HepG2 (cell line): ENCODE data around the gene PHB1. TPM values are rescaled to one million over a fixed set of nuclear protein-coding genes. Genes with fewer than 3 reads are reported as not detected.
A peak's percentile ranks its signal among the peaks of the same experiment; 100 is the strongest.

Source experiments
- BHLHE40 ChIP-seq: IDR thresholded peaks from 2 replicates; pipeline ENCODE4 v1.6.1; 2011; ENCODE audit warnings: low read length, improper control_type of control experiment
- CBX2 ChIP-seq, 2 experiments: fragments of 200-600 bp in 1 of 2; sonication (generic); formaldehyde crosslinking in 1 of 2; IDR thresholded peaks; 2 replicates each; pipeline versions ENCODE4 v1.7.0 to v1.8.1; 2018 to 2022; ENCODE audit warnings: low read depth in 2 of 2, low read length in 1 of 2, mild to moderate bottlenecking in 1 of 2, missing genetic modification reagents in 1 of 2
- CC2D1A ChIP-seq: sonication (generic); formaldehyde crosslinking; IDR thresholded peaks from 2 replicates; pipeline ENCODE4 v1.8.1; 2023; ENCODE audit warnings: mild to moderate bottlenecking, missing genetic modification reagents
- CREBL2 ChIP-seq: sonication (generic); formaldehyde crosslinking; IDR thresholded peaks from 2 replicates; pipeline ENCODE4 v1.8.1; 2023; ENCODE audit warnings: missing genetic modification reagents, mild to moderate bottlenecking, borderline replicate concordance
- FOXJ3 ChIP-seq: sonication (generic); formaldehyde crosslinking; IDR thresholded peaks from 2 replicates; pipeline ENCODE4 v1.4.0; 2020; ENCODE audit warnings: missing genetic modification reagents, mild to moderate bottlenecking, borderline replicate concordance
- KDM2A ChIP-seq: sonication (generic); formaldehyde crosslinking; IDR thresholded peaks from 2 replicates; pipeline ENCODE4 v1.4.0; 2020; ENCODE audit warnings: low read depth, missing genetic modification reagents, borderline replicate concordance
- KLF13 ChIP-seq: sonication (generic); formaldehyde crosslinking; IDR thresholded peaks from 2 replicates; pipeline ENCODE4 v1.4.0; 2020; ENCODE audit warnings: mild to moderate bottlenecking, missing genetic modification reagents
- MXD3 ChIP-seq: IDR thresholded peaks from 2 replicates; pipeline ENCODE4 v1.6.1; 2016; ENCODE audit warnings: mild to moderate bottlenecking, missing biosample characterization, missing genetic modification reagents
- NCOA5 ChIP-seq: sonication (generic); formaldehyde crosslinking; IDR thresholded peaks from 2 replicates; pipeline ENCODE4 v1.4.0; 2020; ENCODE audit warnings: missing genetic modification reagents
- PAX8 ChIP-seq: sonication (generic); formaldehyde crosslinking; IDR thresholded peaks from 2 replicates; pipeline ENCODE4 v1.8.0; 2022; ENCODE audit warnings: mild to moderate bottlenecking, missing genetic modification reagents, borderline replicate concordance
- SMARCC2 ChIP-seq: fragments of 450-650 bp; IDR thresholded peaks from 2 replicates; pipeline ENCODE4 v1.6.1; 2017; ENCODE audit warnings: antibody characterized with exemption, mild to moderate bottlenecking
- TAF1 ChIP-seq: sonication (generic); formaldehyde crosslinking; IDR thresholded peaks from 2 replicates; pipeline ENCODE4 v1.4.0; 2020; ENCODE audit warnings: missing genetic modification reagents
- TOE1 ChIP-seq: sonication (generic); formaldehyde crosslinking; IDR thresholded peaks from 2 replicates; pipeline ENCODE4 v1.4.0; 2020; ENCODE audit warnings: mild to moderate bottlenecking, missing genetic modification reagents
- ZFP91 ChIP-seq: sonication (generic); formaldehyde crosslinking; IDR thresholded peaks from 2 replicates; pipeline ENCODE4 v1.9.0; 2022; ENCODE audit warnings: missing genetic modification reagents, mild to moderate bottlenecking, borderline replicate concordance
- ZNF124 ChIP-seq: sonication (generic); formaldehyde crosslinking; IDR thresholded peaks from 2 replicates; pipeline ENCODE4 v1.4.0; 2020; ENCODE audit warnings: missing genetic modification reagents
- ZNF263 ChIP-seq: sonication (generic); formaldehyde crosslinking; IDR thresholded peaks from 2 replicates; pipeline ENCODE4 v1.4.0; 2020; ENCODE audit warnings: missing genetic modification reagents
- ZNF274 ChIP-seq: sonication (generic); formaldehyde crosslinking; IDR thresholded peaks from 2 replicates; pipeline ENCODE4 v1.5.1; 2020; ENCODE audit warnings: mild to moderate bottlenecking, missing genetic modification reagents
- ZNF512 ChIP-seq: sonication (generic); formaldehyde crosslinking; IDR thresholded peaks from 2 replicates; pipeline ENCODE4 v1.4.0; 2020; ENCODE audit warnings: mild to moderate bottlenecking, missing genetic modification reagents
- ZNF563 ChIP-seq: sonication (generic); formaldehyde crosslinking; IDR thresholded peaks from 2 replicates; pipeline ENCODE4 v1.8.0; 2022; ENCODE audit warnings: mild to moderate bottlenecking, moderate library complexity, missing genetic modification reagents
- ZNF709 ChIP-seq: sonication (generic); formaldehyde crosslinking; IDR thresholded peaks from 2 replicates; pipeline ENCODE4 v1.5.0; 2020; ENCODE audit warnings: mild to moderate bottlenecking, missing genetic modification reagents
- ZNF713 ChIP-seq: sonication (generic); formaldehyde crosslinking; IDR thresholded peaks from 2 replicates; pipeline ENCODE4 v1.4.0; 2020; ENCODE audit warnings: mild to moderate bottlenecking, missing genetic modification reagents
- ZSCAN5A ChIP-seq: sonication (generic); formaldehyde crosslinking; IDR thresholded peaks from 2 replicates; pipeline ENCODE4 v1.8.0; 2022; ENCODE audit warnings: mild to moderate bottlenecking, missing genetic modification reagents, borderline replicate concordance
- polyA plus RNA-seq, 8 experiments: library from polyadenylated mRNA; depleted of rRNA in 3 of 8; stranded (reverse) in 7 of 8; unstranded in 1 of 8; fragments of >200 nt; fragmentation: Illumina TruSeq in 4 of 8; extraction: Trizol in 4 of 8; gene quantifications; 2 replicates each; pipeline versions ENCODE4 v1.2.1 to v1.2.3, GENCODE V29; 2011 to 2016; ENCODE audit warnings: low read depth in 4 of 8, missing spikeins in 1 of 8, mixed read lengths in 1 of 8; ENCODE audit not compliant: insufficient read depth in 1 of 8
- total RNA-seq, 5 experiments: library from RNA; depleted of rRNA; stranded (reverse); fragments of >200 nt; fragmentation: Illumina TruSeq; extraction: Trizol; gene quantifications; 2 replicates each; pipeline ENCODE4 v1.2.3, GENCODE V29; 2016; ENCODE audit warnings: low read depth in 1 of 5
- TF ChIP-seq, protein P1 (sequence below): conservative IDR thresholded peaks from 2 replicates; pipeline ENCODE4 v1.6.1; 2018; ENCODE audit warnings: missing genetic modification reagents

The PHB1 gene
- total and polyA plus RNA-seq, 2 of the 13 experiments (the other 11 are each of a cell fraction or from before 2014, with no cell fraction given), result 515 to 688 TPM

DNA sequence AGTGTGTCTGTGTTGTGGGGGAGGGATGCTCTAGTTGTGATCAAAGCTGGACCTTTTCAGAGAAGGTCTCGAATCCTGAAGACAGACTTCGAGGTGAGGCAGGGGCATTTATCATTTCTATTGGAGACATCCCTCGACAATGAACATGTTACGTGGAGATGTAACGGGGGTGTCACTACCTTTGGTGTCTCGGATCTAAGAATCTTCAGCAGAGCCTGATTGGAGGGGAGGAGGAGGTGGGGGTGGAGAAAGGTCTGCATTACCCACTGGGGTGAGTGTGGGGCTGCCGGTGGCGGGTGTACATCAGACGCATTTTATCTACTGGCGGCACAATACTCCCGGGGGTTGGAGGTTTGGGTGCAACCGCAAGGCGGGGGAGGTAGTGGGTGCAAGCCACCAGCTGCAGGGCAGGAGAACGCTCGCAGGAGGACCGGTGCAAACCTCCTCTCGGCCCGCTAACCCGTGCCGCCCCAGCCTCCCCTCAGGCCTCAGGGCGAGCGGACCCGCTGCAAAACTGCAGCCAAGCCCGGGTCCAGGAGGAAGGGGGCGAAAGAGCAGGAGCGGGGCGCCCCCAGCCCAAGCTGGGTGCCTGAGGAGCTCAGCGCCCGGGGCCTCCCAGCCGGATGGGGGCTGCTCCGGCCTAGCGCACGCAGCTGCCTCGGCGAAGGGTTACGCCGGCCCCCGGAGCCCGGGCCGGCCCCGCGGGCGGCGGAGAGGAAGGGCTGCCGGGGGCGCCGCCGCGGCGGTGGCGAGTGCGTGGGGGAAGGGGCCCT lies 53.4 kb downstream of the PHB1 start (continued):
- TF ChIP-seq KDM2A (CRISPR knock-in tag) (peak; percentile 70), FOXJ3 (CRISPR knock-in tag) (no peak), TAF1 (CRISPR knock-in tag) (0 out of 2 replicates have a peak, but pooled peaks have one; percentile 60), NCOA5 (CRISPR knock-in tag) (no peak), CC2D1A (CRISPR knock-in tag) (no peak), MXD3 (CRISPR knock-in tag) (peak; percentile 24; the same call in 1 of the 2 replicates), ZSCAN5A (CRISPR knock-in tag) (no peak), ZNF512 (CRISPR knock-in tag) (no peak; the same call in 1 of the 2 replicates), ZNF124 (CRISPR knock-in tag) (no peak), TOE1 (no peak), BHLHE40 (no peak), SMARCC2 (no peak), ZNF563 (CRISPR knock-in tag) (0 out of 2 replicates have a peak, but pooled peaks have one; percentile 84), ZFP91 (CRISPR knock-in tag) (peak; percentile 54; the same call in 1 of the 2 replicates), ZNF713 (CRISPR knock-in tag) (no peak), ZNF274 (peak; percentile 54; the same call in 1 of the 2 replicates), KLF13 (CRISPR knock-in tag) (0 out of 2 replicates have a peak, but pooled peaks have one; percentile 32), CBX2 (IDR thresholded peaks at IDR 0.05; ENCODE audit: low read depth, low read length) (no peak), CBX2 (CRISPR knock-in tag; IDR thresholded peaks at IDR 0.05; ENCODE audit: low read depth) (no peak), CREBL2 (CRISPR knock-in tag) (peak; percentile 64; the same call in 1 of the 2 replicates), PAX8 (CRISPR knock-in tag) (peak; percentile 70; the same call in 1 of the 2 replicates), ZNF263 (CRISPR knock-in tag) (no peak), ZNF709 (CRISPR knock-in tag) (peak; percentile 70; the same call in 1 of the 2 replicates)
- TF ChIP-seq, protein P1, sequence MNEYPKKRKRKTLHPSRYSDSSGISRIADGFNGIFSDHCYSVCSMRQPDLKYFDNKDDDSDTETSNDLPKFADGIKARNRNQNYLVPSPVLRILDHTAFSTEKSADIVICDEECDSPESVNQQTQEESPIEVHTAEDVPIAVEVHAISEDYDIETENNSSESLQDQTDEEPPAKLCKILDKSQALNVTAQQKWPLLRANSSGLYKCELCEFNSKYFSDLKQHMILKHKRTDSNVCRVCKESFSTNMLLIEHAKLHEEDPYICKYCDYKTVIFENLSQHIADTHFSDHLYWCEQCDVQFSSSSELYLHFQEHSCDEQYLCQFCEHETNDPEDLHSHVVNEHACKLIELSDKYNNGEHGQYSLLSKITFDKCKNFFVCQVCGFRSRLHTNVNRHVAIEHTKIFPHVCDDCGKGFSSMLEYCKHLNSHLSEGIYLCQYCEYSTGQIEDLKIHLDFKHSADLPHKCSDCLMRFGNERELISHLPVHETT (CRISPR knock-in tag), result no peak
